Measurements from ENCODE around the gene MSANTD2. TPM values are rescaled to one million over a fixed set of nuclear protein-coding genes. Genes with fewer than 3 reads are reported as not detected.

MSANTD2 gene
- total and polyA plus RNA-seq, 4 experiments from 2014 or later: 2.4 to 26.3 (median 15.9) TPM

DNA sequence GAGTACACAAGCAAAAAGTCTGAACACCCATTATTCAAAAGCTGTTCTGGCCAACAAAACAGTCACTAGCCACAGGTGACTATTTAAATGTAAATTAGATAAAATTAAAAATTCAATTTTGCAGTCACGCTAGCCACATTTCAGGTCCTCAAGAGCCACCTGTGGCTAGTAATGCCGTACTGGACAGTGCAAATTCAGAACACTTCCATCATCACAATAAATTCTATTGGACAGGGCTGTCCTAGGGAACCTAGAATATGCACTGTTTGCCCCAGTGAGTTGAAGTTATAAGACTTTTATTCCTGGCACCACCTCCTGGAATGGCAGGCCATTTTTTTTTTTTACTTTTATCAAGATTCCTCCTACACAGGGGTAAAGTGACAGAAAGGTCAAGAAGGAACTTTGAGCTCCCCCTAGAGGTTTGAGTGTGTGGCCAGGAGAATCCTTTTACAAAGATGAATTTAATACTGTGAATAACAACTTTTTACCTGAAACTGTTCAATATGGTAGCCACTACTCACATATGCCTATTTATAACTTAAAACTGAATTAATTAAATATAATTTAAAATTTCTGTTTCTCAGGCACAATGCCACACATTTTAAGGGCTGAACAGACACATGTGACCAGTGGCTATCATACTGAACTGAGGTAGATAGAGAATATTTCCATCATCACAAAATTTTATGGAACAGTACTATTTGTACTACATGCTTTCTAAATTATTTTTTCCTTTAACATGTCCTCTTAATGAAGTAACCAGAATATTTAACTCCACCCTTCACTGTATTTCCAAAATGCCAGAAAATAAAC is 6.5 kb downstream of the MSANTD2 start:
- Histone ChIP-seq H3K27me3 (ENCODE audit: insufficient read depth, low read length) (no peaks in the 10 kb centered on the region), H3K27ac (ENCODE audit: low read depth, low read length) (no peak overlapping the region), H3K36me3 (ENCODE audit: insufficient read depth, low read length) (no peaks in the 10 kb centered on the region), H3K9me3 (ENCODE audit: control insufficient read depth in 1 of 2, low read length in 2 of 2) (no peaks in the 10 kb centered on the region), H3K4me3 (ENCODE audit: low read length in 2 of 2) (no peak overlapping the region), H3K4me1 (ENCODE audit: insufficient read depth, low read length) (peaks cover 12% of the 10 kb centered on the region)
- Mint-ChIP-seq H3K27ac (no peak overlapping the region), H3K27me3 (no peaks in the 10 kb centered on the region), H3K4me1 (peaks cover 15 to 47% (median 26%) of the 10 kb centered on the region in 4 donors), H3K36me3 (no peaks in the 10 kb centered on the region), H3K9me3 (no peaks in the 10 kb centered on the region), H3K4me3 (no peak overlapping the region)
- intact Hi-C loops (cut with micrococcal nuclease): loop anchor here (1.0 kb wide), 1 partner anchor 124 kb away; no protein-coding TSS in a partner anchor
- POLR2A ChIA-PET (ENCODE audit: partially characterized antibody): interaction anchor here (1.0 to 1.2 kb wide), 2 partner anchors 31 to 123 kb away, joined by 3 to 4 read pairs; no protein-coding TSS in a partner anchor
- CTCF ChIA-PET (ENCODE audit: partially characterized antibody): interaction anchor here (0.7 to 12.2 kb wide), 24 partner anchors 8 to 545 kb away, joined by 3 to 98 read pairs (median 7); partner anchors contain the start of genes ESAM, SIAE, SPA17 and TBRG1
- peak in 4 of 5 donors; percentile 30 to 46 (median 36) for DNase-seq

DNA sequence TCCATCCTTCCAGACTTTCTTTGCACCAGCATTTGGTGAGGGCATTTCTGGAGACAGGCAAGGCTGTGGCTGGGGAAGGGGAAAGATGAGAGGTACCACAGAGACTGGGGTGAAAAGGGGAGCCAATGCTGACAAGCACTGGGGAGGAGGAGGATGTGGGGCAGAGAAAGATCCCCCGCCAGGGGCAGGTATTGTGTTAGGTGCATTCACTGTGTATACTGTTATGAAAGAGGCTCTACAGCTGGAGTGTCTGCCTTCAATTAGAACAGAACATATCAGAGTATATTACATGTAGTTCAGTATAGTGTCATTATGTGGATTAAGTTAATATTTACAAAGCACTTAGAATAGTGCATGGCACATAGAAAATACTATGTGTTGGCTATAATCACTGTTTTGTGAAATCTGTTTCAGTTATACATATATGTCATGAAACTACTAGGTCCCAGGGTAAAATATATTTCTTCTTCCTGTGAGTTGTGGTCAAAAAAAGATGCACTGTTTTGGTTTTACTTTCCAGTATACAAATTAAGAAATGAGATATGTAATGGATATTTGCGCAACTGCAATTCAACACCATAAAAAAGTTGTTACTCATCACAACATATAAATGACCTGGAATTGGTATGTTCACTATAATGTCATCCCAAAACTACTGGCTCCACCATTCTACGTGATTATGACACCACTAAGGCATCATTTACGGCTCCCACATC is 8.4 kb downstream of the MSANTD2 start:
- Histone ChIP-seq H3K27me3 (ENCODE audit: insufficient read depth, low read length) (no peaks in the 10 kb centered on the region), H3K4me1 (ENCODE audit: insufficient read depth, low read length) (no peaks in the 10 kb centered on the region), H3K36me3 (ENCODE audit: insufficient read depth, low read length) (no peaks in the 10 kb centered on the region), H3K4me3 (ENCODE audit: low read length in 2 of 2) (no peak overlapping the region), H3K9me3 (ENCODE audit: control insufficient read depth in 1 of 2, low read length in 2 of 2) (no peaks in the 10 kb centered on the region), H3K27ac (ENCODE audit: low read depth, low read length) (no peak overlapping the region)
- no peak for DNase-seq
- CTCF ChIA-PET (ENCODE audit: partially characterized antibody): interaction anchor here (1.1 to 12.2 kb wide), 5 partner anchors 9 to 122 kb away, joined by 3 to 98 read pairs (median 16); no protein-coding TSS in a partner anchor
- intact Hi-C loops (cut with micrococcal nuclease): no loop called here
- Mint-ChIP-seq H3K4me1 (peaks cover 9 to 36% (median 18%) of the 10 kb centered on the region in 4 donors), H3K27ac (peak overlapping the region in 1 of 7 donors; percentile 64), H3K9me3 (no peaks in the 10 kb centered on the region), H3K4me3 (no peak overlapping the region), H3K36me3 (no peaks in the 10 kb centered on the region), H3K27me3 (no peaks in the 10 kb centered on the region)
- POLR2A ChIA-PET (ENCODE audit: partially characterized antibody): no interaction called here

GRCh38 chr11:124788521-124788920 is 11.7 kb downstream of the MSANTD2 start:
- no peak for DNase-seq
- no peak overlapping the region for H3K27ac Mint-ChIP-seq
- H3K4me1 ChIP-seq (ENCODE audit: insufficient read depth, low read length): no peaks in the 10 kb centered on the region
- H3K27ac ChIP-seq (ENCODE audit: low read depth, low read length): no peak overlapping the region
- no peaks in the 10 kb centered on the region for H3K36me3 ChIP-seq (ENCODE audit: insufficient read depth, low read length)
- peaks cover 9 to 32% (median 16%) of the 10 kb centered on the region in 4 donors for H3K4me1 Mint-ChIP-seq
- H3K36me3 Mint-ChIP-seq: no peaks in the 10 kb centered on the region
- no peaks in the 10 kb centered on the region for H3K27me3 ChIP-seq (ENCODE audit: insufficient read depth, low read length)
- H3K9me3 Mint-ChIP-seq: peaks cover 0 to 2% (median 0%) of the 10 kb centered on the region in 8 donors
- intact Hi-C loops (cut with micrococcal nuclease): no loop called here
- CTCF ChIA-PET (ENCODE audit: partially characterized antibody): interaction anchor here (1.1 kb wide), 1 partner anchor 10 kb away, joined by 5 read pairs; no protein-coding TSS in a partner anchor
- POLR2A ChIA-PET (ENCODE audit: partially characterized antibody): no interaction called here
- H3K4me3 ChIP-seq (ENCODE audit: low read length in 2 of 2): no peak overlapping the region
- no peaks in the 10 kb centered on the region for H3K27me3 Mint-ChIP-seq
- no peak overlapping the region for H3K4me3 Mint-ChIP-seq
- no peaks in the 10 kb centered on the region for H3K9me3 ChIP-seq (ENCODE audit: control insufficient read depth in 1 of 2, low read length in 2 of 2)

DNA sequence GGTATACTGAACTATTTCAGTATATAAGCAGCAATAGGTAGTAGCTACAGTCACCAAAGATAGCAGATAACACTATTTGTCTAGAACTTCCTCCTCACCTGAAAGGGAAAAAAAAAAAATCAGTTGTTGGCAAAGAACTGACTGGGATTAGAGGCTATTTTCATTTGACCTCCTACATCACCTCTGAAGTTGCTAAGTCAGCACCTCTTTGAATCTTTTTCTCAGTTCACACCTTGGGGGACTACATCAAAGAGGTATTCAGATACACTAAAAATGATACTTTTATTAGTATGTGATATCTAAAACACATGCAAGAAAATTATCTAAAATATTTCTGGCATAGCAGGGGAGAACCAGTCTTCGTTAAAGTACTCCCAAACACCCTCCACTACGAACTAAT is 16.2 kb downstream of the MSANTD2 start:
- H3K4me1 Mint-ChIP-seq: peaks cover 0 to 2% (median 0%) of the 10 kb centered on the region in 4 donors
- H3K36me3 ChIP-seq (ENCODE audit: insufficient read depth, low read length): no peaks in the 10 kb centered on the region
- peaks cover 0 to 2% (median 0%) of the 10 kb centered on the region in 8 donors for H3K9me3 Mint-ChIP-seq
- H3K4me3 Mint-ChIP-seq: no peak overlapping the region
- H3K4me1 ChIP-seq (ENCODE audit: insufficient read depth, low read length): no peaks in the 10 kb centered on the region
- CTCF ChIA-PET (ENCODE audit: partially characterized antibody): interaction anchor here (1.4 to 2.1 kb wide), 5 partner anchors 10 to 115 kb away, joined by 4 to 13 read pairs (median 5); no protein-coding TSS in a partner anchor
- no peaks in the 10 kb centered on the region for H3K27me3 Mint-ChIP-seq
- no peaks in the 10 kb centered on the region for H3K9me3 ChIP-seq (ENCODE audit: control insufficient read depth in 1 of 2, low read length in 2 of 2)
- no peak for DNase-seq
- no peak overlapping the region for H3K4me3 ChIP-seq (ENCODE audit: low read length in 2 of 2)
- H3K27me3 ChIP-seq (ENCODE audit: insufficient read depth, low read length): no peaks in the 10 kb centered on the region
- no peak overlapping the region for H3K27ac ChIP-seq (ENCODE audit: low read depth, low read length)
- no peaks in the 10 kb centered on the region for H3K36me3 Mint-ChIP-seq
- intact Hi-C loops (cut with micrococcal nuclease): no loop called here
- no peak overlapping the region for H3K27ac Mint-ChIP-seq
- POLR2A ChIA-PET (ENCODE audit: partially characterized antibody): no interaction called here

DNA sequence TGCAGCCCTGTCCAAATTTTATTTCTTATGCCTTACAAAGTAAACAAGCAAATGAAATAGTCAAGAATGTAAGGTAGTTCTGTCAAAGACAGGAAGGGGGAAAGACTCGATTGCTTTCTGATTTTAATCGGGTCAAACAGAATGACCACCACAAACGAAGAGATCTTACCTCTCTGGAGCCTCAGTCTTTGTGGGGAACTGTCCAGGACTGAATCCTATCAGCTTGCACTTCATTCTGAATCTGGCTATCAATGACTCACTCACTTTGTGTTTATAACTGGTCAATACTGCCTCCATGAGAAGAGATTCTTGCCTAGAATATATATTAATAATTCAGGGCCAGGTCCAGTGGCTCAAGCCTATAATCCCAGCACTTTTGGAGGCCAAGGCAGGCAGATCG is 17.2 kb downstream of the MSANTD2 start:
- Histone ChIP-seq H3K4me3 (ENCODE audit: low read length in 2 of 2) (no peak overlapping the region), H3K9me3 (ENCODE audit: control insufficient read depth in 1 of 2, low read length in 2 of 2) (no peaks in the 10 kb centered on the region), H3K4me1 (ENCODE audit: insufficient read depth, low read length) (no peaks in the 10 kb centered on the region), H3K27me3 (ENCODE audit: insufficient read depth, low read length) (no peaks in the 10 kb centered on the region), H3K36me3 (ENCODE audit: insufficient read depth, low read length) (no peaks in the 10 kb centered on the region), H3K27ac (ENCODE audit: low read depth, low read length) (no peak overlapping the region)
- ChIA-PET CTCF (ENCODE audit: partially characterized antibody) (interaction anchor here (0.9 to 2.1 kb wide), 7 partner anchors 9 to 138 kb away, joined by 3 to 13 read pairs (median 4); no protein-coding TSS in a partner anchor), POLR2A (ENCODE audit: partially characterized antibody) (interaction anchor here (1.2 kb wide), 1 partner anchor 17 kb away, joined by 3 read pairs; the partner anchor contains the start of gene MSANTD2)
- H3K4me3 Mint-ChIP-seq: no peak overlapping the region
- H3K27me3 Mint-ChIP-seq: no peaks in the 10 kb centered on the region
- H3K9me3 Mint-ChIP-seq: peaks cover 0 to 2% (median 0%) of the 10 kb centered on the region in 8 donors
- no peak for DNase-seq
- H3K27ac Mint-ChIP-seq: no peak overlapping the region
- peaks cover 0 to 8% of the 10 kb centered on the region in 2 donors for H3K36me3 Mint-ChIP-seq
- intact Hi-C loops (cut with micrococcal nuclease): no loop called here
- H3K4me1 Mint-ChIP-seq: peaks cover 4 to 7% (median 5%) of the 10 kb centered on the region in 4 donors

GRCh38 chr11:124779568-124779967 is 20.6 kb downstream of the MSANTD2 start:
- no peaks in the 10 kb centered on the region for H3K27me3 Mint-ChIP-seq
- peaks cover 15 to 19% (median 16%) of the 10 kb centered on the region in 4 donors for H3K4me1 Mint-ChIP-seq
- H3K27ac Mint-ChIP-seq: no peak overlapping the region
- H3K27ac ChIP-seq (ENCODE audit: low read depth, low read length): no peak overlapping the region
- H3K36me3 ChIP-seq (ENCODE audit: insufficient read depth, low read length): no peaks in the 10 kb centered on the region
- ChIA-PET CTCF (ENCODE audit: partially characterized antibody) (interaction anchor here (0.6 to 3.8 kb wide), 4 partner anchors 12 to 109 kb away, joined by 3 to 20 read pairs (median 4); partner anchors contain the start of gene ESAM), POLR2A (ENCODE audit: partially characterized antibody) (no interaction called here)
- no peak overlapping the region for H3K4me3 Mint-ChIP-seq
- DNase-seq: no peak
- H3K9me3 Mint-ChIP-seq: peaks cover 0 to 2% (median 0%) of the 10 kb centered on the region in 8 donors
- H3K4me1 ChIP-seq (ENCODE audit: insufficient read depth, low read length): peaks cover 10% of the 10 kb centered on the region
- intact Hi-C loops (cut with micrococcal nuclease): no loop called here
- H3K9me3 ChIP-seq (ENCODE audit: control insufficient read depth in 1 of 2, low read length in 2 of 2): no peaks in the 10 kb centered on the region
- no peak overlapping the region for H3K4me3 ChIP-seq (ENCODE audit: low read length in 2 of 2)
- no peaks in the 10 kb centered on the region for H3K27me3 ChIP-seq (ENCODE audit: insufficient read depth, low read length)
- peaks cover 6 to 8% of the 10 kb centered on the region in 2 donors for H3K36me3 Mint-ChIP-seq
